ENCODE data around the gene DPEP2NB.
"Not testable (repeated sequence)": the region's sequence is repeated elsewhere in the genome, so short reads cannot be mapped to it uniquely, and the experiment has no call there.

The DPEP2NB gene

GRCh38 chr16:67998231-67998778, 17.4 kb downstream of the DPEP2NB start:
- not testable (repeated sequence) for H3K27me3 Mint-ChIP-seq, H3K27ac Mint-ChIP-seq, H3K9me3 Mint-ChIP-seq, ATAC-seq, DNase-seq
- Mint-ChIP-seq H3K4me1 (peaks cover 70% of the 10 kb centered on the region), H3K4me3 (peak overlapping the region; percentile 79)

- no peak for ATAC-seq
- Mint-ChIP-seq H3K4me1 (peaks cover 80% of the 10 kb centered on the region), H3K27ac (no peak overlapping the region)
These were observed 19.0 kb downstream of the DPEP2NB start for GRCh38 chr16:67996666-67997065.

GRCh38 chr16:67995423-67995822, 20.3 kb downstream of the DPEP2NB start:
- H3K4me3 Mint-ChIP-seq, result peak overlapping the region; percentile 38 to 45
- H3K4me1 Mint-ChIP-seq, result peaks cover 71% of the 10 kb centered on the region
- ATAC-seq (no peak), DNase-seq (peak in 1 of 2 donors; percentile 49)
- H3K9me3 Mint-ChIP-seq, result no peaks in the 10 kb centered on the region
- H3K27ac Mint-ChIP-seq, result peak overlapping the region; percentile 69 to 91
- H3K27me3 Mint-ChIP-seq, result no peaks in the 10 kb centered on the region

More at GRCh38 chr16:67996666-67997065, 19.0 kb downstream of the DPEP2NB start:
- Mint-ChIP-seq H3K9me3 (no peaks in the 10 kb centered on the region), H3K4me3 (no peak overlapping the region), H3K27me3 (no peaks in the 10 kb centered on the region)
- no peak for DNase-seq

- H3K9me3 Mint-ChIP-seq, DNase-seq, H3K27me3 Mint-ChIP-seq: not testable (repeated sequence)
- Mint-ChIP-seq H3K4me1 (peaks cover 57% of the 10 kb centered on the region), H3K27ac (peak overlapping the region; percentile 97), H3K4me3 (peak overlapping the region; percentile 89 to 93)
- ATAC-seq, result peak; percentile 40
These were observed 21.7 kb downstream of the DPEP2NB start for GRCh38 chr16:67994040-67994408.

- Mint-ChIP-seq H3K4me3 (peak overlapping the region; percentile 89 to 93), H3K9me3 (no peaks in the 10 kb centered on the region), H3K27ac (peak overlapping the region; percentile 97), H3K27me3 (no peaks in the 10 kb centered on the region), H3K4me1 (peaks cover 54% of the 10 kb centered on the region)
- ATAC-seq (peak; percentile 87), DNase-seq (peak; percentile 88 to 90)
These were observed 22.3 kb downstream of the DPEP2NB start for GRCh38 chr16:67993207-67994039.

- H3K9me3 Mint-ChIP-seq, result no peaks in the 10 kb centered on the region
- peak overlapping the region; percentile 89 to 93 for H3K4me3 Mint-ChIP-seq
- DNase-seq, result no peak
- H3K27ac Mint-ChIP-seq, result peak overlapping the region; percentile 59 to 61
- H3K4me1 Mint-ChIP-seq, result peaks cover 50% of the 10 kb centered on the region
- H3K27me3 Mint-ChIP-seq, result no peaks in the 10 kb centered on the region
- ATAC-seq, result peak; percentile 10
These were observed 23.0 kb downstream of the DPEP2NB start for GRCh38 chr16:67992661-67993206.

- ATAC-seq (no peak), DNase-seq (no peak)
- no peak overlapping the region for H3K4me3 Mint-ChIP-seq
- H3K27me3 Mint-ChIP-seq, result no peaks in the 10 kb centered on the region
- no peak overlapping the region for H3K27ac Mint-ChIP-seq
- peaks cover 29% of the 10 kb centered on the region for H3K4me1 Mint-ChIP-seq
- H3K9me3 Mint-ChIP-seq, result no peaks in the 10 kb centered on the region
These were observed 25.7 kb downstream of the DPEP2NB start for GRCh38 chr16:67990018-67990386.

GRCh38 chr16:67989322-67990017, 26.2 kb downstream of the DPEP2NB start:
- H3K4me1 Mint-ChIP-seq, result peaks cover 29% of the 10 kb centered on the region
- no peaks in the 10 kb centered on the region for H3K9me3 Mint-ChIP-seq
- H3K27me3 Mint-ChIP-seq, result no peaks in the 10 kb centered on the region
- no peak for DNase-seq
- H3K4me3 Mint-ChIP-seq, result no peak overlapping the region
- ATAC-seq, result no peak
- H3K27ac Mint-ChIP-seq, result peak overlapping the region in 1 of 2 donors; percentile 15

- Mint-ChIP-seq H3K27me3 (no peaks in the 10 kb centered on the region), H3K4me1 (peaks cover 31% of the 10 kb centered on the region), H3K27ac (peak overlapping the region in 1 of 2 donors; percentile 78), H3K9me3 (no peaks in the 10 kb centered on the region), H3K4me3 (no peak overlapping the region)
- ATAC-seq (no peak), DNase-seq (no peak)
These were observed 27.0 kb downstream of the DPEP2NB start for GRCh38 chr16:67988675-67989074.

- no peak for DNase-seq
- H3K4me1 Mint-ChIP-seq, result peaks cover 31% of the 10 kb centered on the region
- H3K4me3 Mint-ChIP-seq, result no peak overlapping the region
These were observed 28.1 kb downstream of the DPEP2NB start for GRCh38 chr16:67987460-67988160.

GRCh38 chr16:67986949-67987348, 28.8 kb downstream of the DPEP2NB start:
- Mint-ChIP-seq H3K27ac (no peak overlapping the region), H3K4me1 (peaks cover 29% of the 10 kb centered on the region), H3K9me3 (no peaks in the 10 kb centered on the region), H3K27me3 (no peaks in the 10 kb centered on the region), H3K4me3 (no peak overlapping the region)
- DNase-seq (no peak), ATAC-seq (no peak)

More at GRCh38 chr16:67987460-67988160, 28.1 kb downstream of the DPEP2NB start:
- ATAC-seq, result no peak
- Mint-ChIP-seq H3K9me3 (no peaks in the 10 kb centered on the region), H3K27me3 (no peaks in the 10 kb centered on the region), H3K27ac (peak overlapping the region in 1 of 2 donors; percentile 21)

GRCh38 chr16:67982011-67982696, 33.6 kb downstream of the DPEP2NB start:
- Mint-ChIP-seq H3K27me3 (no peaks in the 10 kb centered on the region), H3K4me3 (no peak overlapping the region), H3K9me3 (no peaks in the 10 kb centered on the region), H3K4me1 (peaks cover 29% of the 10 kb centered on the region), H3K27ac (no peak overlapping the region)
- DNase-seq (no peak), ATAC-seq (no peak)

GRCh38 chr16:67979955-67980678, 35.6 kb downstream of the DPEP2NB start, which contains the start of gene DPEP3:
DPEP3 (minus strand) TSS chr16:67980499; CDS start chr16:67980380, 119 bp downstream.
- no peak within 1 kb of the TSS for H3K27ac Mint-ChIP-seq
- no peaks in the 10 kb centered on the region for H3K9me3 Mint-ChIP-seq
- no peak within 1 kb of the TSS for H3K4me3 Mint-ChIP-seq
- ATAC-seq (no peak), DNase-seq (no peak)
- H3K4me1 Mint-ChIP-seq, result peaks cover 37% of the 10 kb centered on the region
- H3K27me3 Mint-ChIP-seq, result no peaks in the 10 kb centered on the region

All from stimulated activated naive CD8-positive, alpha-beta T cell treated with anti-CD3 and anti-CD28 coated beads, Interleukin-15, amount 100 ng/mL, for 72 hours (primary cell).